Eye (tissue), 1 donor: ENCODE measurements around the gene PPID.
"Not testable (repeated sequence)": the region's sequence is repeated elsewhere in the genome, so short reads cannot be mapped to it uniquely, and the experiment has no call there.

Source experiments
- DNase-seq: peaks from one replicate; pipeline ENCODE4 v3.0.0-alpha.2; 2015

PPID gene

DNA sequence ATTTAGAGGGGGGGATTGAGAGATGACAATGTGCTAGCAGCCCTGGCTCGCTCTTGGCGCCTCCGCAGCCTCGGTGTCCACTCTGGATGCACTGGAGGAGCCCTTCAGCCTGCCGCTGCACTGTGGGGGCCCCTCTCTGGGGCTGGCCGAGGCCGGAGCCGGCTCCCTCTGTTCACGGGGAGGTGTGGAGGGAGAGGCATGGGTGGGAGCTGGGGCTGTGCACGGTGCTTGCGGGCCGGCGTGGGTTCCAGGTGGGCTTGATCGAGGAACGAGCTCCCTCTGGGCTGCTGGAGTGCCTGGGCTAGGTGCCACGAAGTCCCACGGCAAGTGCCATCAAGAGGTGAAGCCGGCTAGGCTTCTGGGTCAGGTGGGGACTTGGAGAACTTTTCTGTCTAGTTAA is 58.4 kb downstream of the PPID start:
- no peak for DNase-seq

- DNase-seq: not testable (repeated sequence)
Measured at GRCh38 chr4:158663707-158664625, 59.2 kb downstream of the PPID start.

GRCh38 chr4:158663255-158663654 is 59.9 kb downstream of the PPID start:
- not testable (repeated sequence) for DNase-seq
